Fibroblast of lung (primary cell): ENCODE results near the gene SCFD2. TPM values are rescaled to one million over a fixed set of nuclear protein-coding genes. Genes with fewer than 3 reads are reported as not detected.

Experiments
- DNase-seq, 2 donors: peaks; one replicate each; pipeline versions ENCODE4 v3.0.0 to v3.0.0-alpha.2; 2010; ENCODE audit warnings: low read depth in 2 of 2
- H2AFZ ChIP-seq: 2 replicates; pipeline ENCODE4 v1.5.1; 2012; ENCODE audit warnings: low read length, control low read depth, inconsistent platforms
- H3K27ac ChIP-seq: 2 replicates; pipeline ENCODE4 v1.5.1; 2011; ENCODE audit warnings: low read length, control low read depth; ENCODE audit not compliant: insufficient read depth
- H3K27me3 ChIP-seq: 2 replicates; pipeline ENCODE4 v1.5.1; 2011; ENCODE audit warnings: mild to moderate bottlenecking, low read length; ENCODE audit not compliant: control insufficient read depth, insufficient read depth
- H3K36me3 ChIP-seq: 2 replicates; pipeline ENCODE4 v1.5.1; 2011; ENCODE audit warnings: low read length; ENCODE audit not compliant: control insufficient read depth, insufficient read depth
- H3K4me1 ChIP-seq: 2 replicates; pipeline ENCODE4 v1.5.1; 2011; ENCODE audit warnings: low read length; ENCODE audit not compliant: control insufficient read depth, insufficient read depth; ENCODE audit errors: extremely low read depth
- H3K4me2 ChIP-seq: 2 replicates; pipeline ENCODE4 v1.5.1; 2011; ENCODE audit warnings: low read length, control low read depth; ENCODE audit not compliant: insufficient read depth; ENCODE audit errors: extremely low read depth
- H3K4me3 ChIP-seq, 4 experiments: fragments of 200-600 bp in 1 of 4; sonication (generic) in 1 of 4; replicated peaks in 1 of 4; 2 replicates each; pipeline ENCODE4 v1.5.1; 2011 to 2016; ENCODE audit warnings: low read length in 4 of 4, low read depth in 3 of 4, mild to moderate bottlenecking in 3 of 4, control low read depth in 2 of 4, inconsistent platforms in 1 of 4, mixed read lengths in 1 of 4; ENCODE audit not compliant: insufficient read depth in 1 of 4; ENCODE audit errors: control extremely low read depth in 1 of 4
- H3K79me2 ChIP-seq: 2 replicates; pipeline ENCODE4 v1.5.1; 2012; ENCODE audit warnings: mild to moderate bottlenecking, low read length, inconsistent platforms; ENCODE audit not compliant: control insufficient read depth, insufficient read depth
- H3K9ac ChIP-seq: 2 replicates; pipeline ENCODE4 v1.5.1; 2011; ENCODE audit warnings: mild to moderate bottlenecking, low read length, control low read depth; ENCODE audit not compliant: insufficient read depth
- H3K9me3 ChIP-seq: 2 replicates; pipeline ENCODE4 v1.5.1; 2012; ENCODE audit warnings: low read depth, low read length; ENCODE audit not compliant: control insufficient read depth, insufficient read depth
- H4K20me1 ChIP-seq: 2 replicates; pipeline ENCODE4 v1.5.1; 2011; ENCODE audit warnings: low read length; ENCODE audit not compliant: control insufficient read depth, insufficient read depth; ENCODE audit errors: extremely low read depth
- EZH2 ChIP-seq: IDR thresholded peaks from 2 replicates; pipeline ENCODE4 v1.5.1; 2012; ENCODE audit warnings: low read length, control low read depth, mild to moderate bottlenecking; ENCODE audit errors: missing control alignments
- polyA plus RNA-seq, 2 donors: library from polyadenylated mRNA; depleted of rRNA in 1 of 2; stranded (reverse) in 1 of 2; unstranded in 1 of 2; fragments of >200 nt; gene quantifications; 2 replicates each; pipeline ENCODE4 v1.2.1, GENCODE V29; 2011 to 2012; ENCODE audit warnings: missing spikeins in 1 of 2
- total RNA-seq: library from RNA; depleted of rRNA; stranded (reverse); fragments of >200 nt; gene quantifications from 2 replicates; pipeline ENCODE4 v1.2.1, GENCODE V29; 2014
- TF ChIP-seq, protein P1 (sequence below), 2 donors: IDR thresholded peaks in 1 of 2; conservative IDR thresholded peaks in 1 of 2; 1 replicate in 1 of 2; 2 replicates in 1 of 2; pipeline ENCODE4 v1.5.1; 2011 to 2012; ENCODE audit warnings: low read length in 2 of 2, control low read depth in 1 of 2, inconsistent platforms in 1 of 2, low read depth in 1 of 2, mild to moderate bottlenecking in 1 of 2

SCFD2 gene
- total and polyA plus RNA-seq, 2 donors (not counting 1 experiment from before 2014, with no cell fraction given) = 16.2 to 23.1 TPM

DNA sequence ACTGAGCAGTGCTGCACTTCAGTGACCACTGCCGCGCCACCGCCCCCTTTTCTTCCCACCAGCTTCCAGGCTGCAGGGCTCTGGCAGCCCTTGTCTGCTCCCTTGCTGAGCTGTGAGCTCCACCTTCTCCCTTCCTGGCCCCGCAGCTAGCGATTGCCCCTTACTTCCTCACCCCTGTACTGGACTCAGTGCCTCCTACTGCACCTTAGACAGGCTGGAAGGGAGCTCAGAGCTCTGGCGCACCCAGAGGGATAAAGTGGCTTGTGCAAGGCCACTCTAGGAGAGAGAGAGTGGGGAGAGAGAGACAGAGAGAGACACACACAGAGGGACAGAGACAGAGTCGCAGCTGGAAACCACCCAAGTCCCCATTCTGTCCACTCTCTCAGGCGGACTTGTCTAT is 497.7 kb downstream of the SCFD2 start:
- Histone ChIP-seq H3K9ac (no peak overlapping the region), H3K36me3 (no peaks in the 10 kb centered on the region), H3K79me2 (no peaks in the 10 kb centered on the region), H2AFZ (no peak overlapping the region), H3K4me1 (peaks cover 5% of the 10 kb centered on the region), H3K4me3 (no peak overlapping the region), H3K27ac (no peak overlapping the region), H3K9me3 (no peaks in the 10 kb centered on the region), H4K20me1 (no peaks in the 10 kb centered on the region), H3K4me2 (no peak overlapping the region), H3K27me3 (peaks cover under 1% of the 10 kb centered on the region)
- no peak for TF ChIP-seq EZH2
- TF ChIP-seq, protein P1, sequence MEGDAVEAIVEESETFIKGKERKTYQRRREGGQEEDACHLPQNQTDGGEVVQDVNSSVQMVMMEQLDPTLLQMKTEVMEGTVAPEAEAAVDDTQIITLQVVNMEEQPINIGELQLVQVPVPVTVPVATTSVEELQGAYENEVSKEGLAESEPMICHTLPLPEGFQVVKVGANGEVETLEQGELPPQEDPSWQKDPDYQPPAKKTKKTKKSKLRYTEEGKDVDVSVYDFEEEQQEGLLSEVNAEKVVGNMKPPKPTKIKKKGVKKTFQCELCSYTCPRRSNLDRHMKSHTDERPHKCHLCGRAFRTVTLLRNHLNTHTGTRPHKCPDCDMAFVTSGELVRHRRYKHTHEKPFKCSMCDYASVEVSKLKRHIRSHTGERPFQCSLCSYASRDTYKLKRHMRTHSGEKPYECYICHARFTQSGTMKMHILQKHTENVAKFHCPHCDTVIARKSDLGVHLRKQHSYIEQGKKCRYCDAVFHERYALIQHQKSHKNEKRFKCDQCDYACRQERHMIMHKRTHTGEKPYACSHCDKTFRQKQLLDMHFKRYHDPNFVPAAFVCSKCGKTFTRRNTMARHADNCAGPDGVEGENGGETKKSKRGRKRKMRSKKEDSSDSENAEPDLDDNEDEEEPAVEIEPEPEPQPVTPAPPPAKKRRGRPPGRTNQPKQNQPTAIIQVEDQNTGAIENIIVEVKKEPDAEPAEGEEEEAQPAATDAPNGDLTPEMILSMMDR (conservative IDR thresholded peaks at IDR 0.05 in 1 of 2, IDR thresholded peaks at IDR 0.05 in 1 of 2; ENCODE audit: low read depth in 1 of 2, low read length in 2 of 2) = no peak
- no peak for DNase-seq

DNA sequence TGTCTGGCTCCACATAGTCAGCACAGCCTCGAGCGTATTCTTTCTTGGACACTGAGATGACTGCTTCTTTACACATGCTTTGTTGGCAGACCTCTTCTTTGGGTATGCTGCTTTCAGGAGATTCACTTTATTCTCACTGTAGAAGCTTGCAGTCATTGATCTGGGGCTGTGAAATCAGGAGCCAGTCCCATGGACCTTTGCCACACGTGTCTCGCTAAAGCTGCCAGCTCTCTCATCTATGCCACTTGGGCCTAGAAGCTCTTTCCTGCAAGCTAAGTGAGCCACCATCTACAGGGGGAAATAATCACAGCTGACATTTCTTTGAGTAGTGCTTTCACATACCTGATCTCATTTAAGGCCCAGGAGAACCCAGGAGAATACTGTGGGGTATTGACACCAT is 498.7 kb downstream of the SCFD2 start:
- Histone ChIP-seq H3K4me3 (no peak overlapping the region), H3K36me3 (no peaks in the 10 kb centered on the region), H3K9me3 (no peaks in the 10 kb centered on the region), H4K20me1 (no peaks in the 10 kb centered on the region), H3K79me2 (no peaks in the 10 kb centered on the region), H3K27me3 (peaks cover 8% of the 10 kb centered on the region), H2AFZ (no peak overlapping the region), H3K9ac (no peak overlapping the region), H3K27ac (no peak overlapping the region), H3K4me1 (peaks cover 7% of the 10 kb centered on the region), H3K4me2 (no peak overlapping the region)
- TF ChIP-seq EZH2 = no peak
- TF ChIP-seq, protein P1 (conservative IDR thresholded peaks at IDR 0.05 in 1 of 2, IDR thresholded peaks at IDR 0.05 in 1 of 2; ENCODE audit: low read depth in 1 of 2, low read length in 2 of 2) = no peak
- DNase-seq = no peak

DNA sequence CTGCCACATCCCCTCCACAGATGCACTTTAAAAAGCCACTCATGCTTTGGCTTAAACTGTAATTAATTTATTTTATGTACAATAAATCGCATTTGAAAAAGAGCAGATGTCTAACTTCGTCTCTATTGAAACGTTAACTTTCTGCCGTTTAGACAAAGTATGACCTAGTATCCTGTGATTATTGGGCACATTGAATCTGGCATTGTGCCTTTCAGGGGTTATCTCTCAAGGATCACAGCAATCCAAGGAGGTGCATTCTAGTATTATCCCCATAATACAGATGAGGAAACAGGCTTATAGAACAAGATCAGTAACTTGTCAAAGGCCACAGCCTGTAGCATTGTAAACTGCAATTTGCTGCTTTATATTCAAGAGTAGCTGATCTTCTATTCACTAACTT is 499.1 kb downstream of the SCFD2 start:
- Histone ChIP-seq H4K20me1 (no peaks in the 10 kb centered on the region), H2AFZ (no peak overlapping the region), H3K4me3 (no peak overlapping the region), H3K27me3 (peaks cover 8% of the 10 kb centered on the region), H3K4me2 (no peak overlapping the region), H3K27ac (no peak overlapping the region), H3K9me3 (no peaks in the 10 kb centered on the region), H3K79me2 (no peaks in the 10 kb centered on the region), H3K9ac (no peak overlapping the region), H3K36me3 (no peaks in the 10 kb centered on the region), H3K4me1 (peaks cover 7% of the 10 kb centered on the region)
- no peak for DNase-seq
- TF ChIP-seq, protein P1 (conservative IDR thresholded peaks at IDR 0.05 in 1 of 2, IDR thresholded peaks at IDR 0.05 in 1 of 2; ENCODE audit: low read depth in 1 of 2, low read length in 2 of 2) = no peak
- no peak for TF ChIP-seq EZH2
